Effector memory CD4-positive, alpha-beta T cell (primary cell): ENCODE results near the gene SLF2.
A peak's percentile ranks its signal among the peaks of the same experiment; 100 is the strongest.

Experiments used
- DNase-seq, 3 donors: peaks; one replicate each; pipeline ENCODE4 v3.0.0-alpha.2; 2020
- H3K27ac ChIP-seq: 2 replicates; pipeline ENCODE4 v1.7.0; 2013; ENCODE audit warnings: mild to moderate bottlenecking, low read length, moderate library complexity; ENCODE audit not compliant: insufficient read depth, poor library complexity, severe bottlenecking
- H3K27me3 ChIP-seq: replicated peaks from 2 replicates; pipeline ENCODE4 v1.7.0; 2013; ENCODE audit warnings: mild to moderate bottlenecking, low read length; ENCODE audit not compliant: insufficient read depth, control insufficient read depth, poor library complexity, severe bottlenecking
- H3K36me3 ChIP-seq: 2 replicates; pipeline ENCODE4 v1.7.0; 2013; ENCODE audit warnings: mild to moderate bottlenecking, low read length, moderate library complexity; ENCODE audit not compliant: control insufficient read depth, insufficient read depth
- H3K4me1 ChIP-seq: 2 replicates; pipeline ENCODE4 v1.7.0; 2013; ENCODE audit warnings: low read length, mild to moderate bottlenecking; ENCODE audit not compliant: control insufficient read depth, insufficient read depth, poor library complexity, severe bottlenecking
- H3K4me3 ChIP-seq: 2 replicates; pipeline ENCODE4 v1.7.0; 2013; ENCODE audit warnings: low read length, low read depth, mild to moderate bottlenecking; ENCODE audit not compliant: insufficient read depth, poor library complexity, severe bottlenecking
- H3K9me3 ChIP-seq: 2 replicates; pipeline ENCODE4 v1.7.0; 2013; ENCODE audit warnings: mild to moderate bottlenecking, low read length, moderate library complexity; ENCODE audit not compliant: control insufficient read depth

The SLF2 gene

GRCh38 chr10:100945754-100946153, 33.0 kb downstream of the SLF2 start:
- H3K4me1 ChIP-seq: peaks cover 5% of the 10 kb centered on the region
- DNase-seq: no peak
- no peak overlapping the region for H3K4me3 ChIP-seq
- no peak overlapping the region for H3K27ac ChIP-seq
- no peaks in the 10 kb centered on the region for H3K27me3 ChIP-seq
- peaks cover 50% of the 10 kb centered on the region for H3K36me3 ChIP-seq
- H3K9me3 ChIP-seq: no peaks in the 10 kb centered on the region

- Histone ChIP-seq H3K27ac (no peak overlapping the region), H3K4me1 (peaks cover under 1% of the 10 kb centered on the region), H3K36me3 (peaks cover 51% of the 10 kb centered on the region)
Observed at GRCh38 chr10:100948916-100949315, 36.2 kb downstream of the SLF2 start.

DNA sequence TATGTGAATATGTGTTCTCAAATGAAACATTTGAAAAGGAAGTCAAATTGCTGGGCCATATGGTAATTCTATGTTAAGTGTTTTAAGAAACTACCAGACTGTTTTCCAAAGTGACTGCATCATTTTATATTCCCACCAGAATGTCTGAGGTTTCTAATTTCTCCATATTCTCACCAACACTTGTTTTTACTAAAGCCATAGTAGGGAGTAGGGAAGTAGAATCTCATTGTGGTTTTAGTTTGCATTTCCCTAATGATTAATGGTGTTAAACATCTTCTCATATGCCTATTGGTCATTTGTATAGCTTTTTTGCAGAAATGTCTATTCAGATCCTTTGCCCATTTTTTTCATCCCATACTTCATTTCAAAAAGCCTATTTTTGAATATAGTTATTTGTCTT, 47.5 kb downstream of the SLF2 start:
- Histone ChIP-seq H3K9me3 (no peaks in the 10 kb centered on the region), H3K27me3 (no peaks in the 10 kb centered on the region), H3K27ac (no peak overlapping the region), H3K4me1 (no peaks in the 10 kb centered on the region), H3K4me3 (no peak overlapping the region), H3K36me3 (peaks cover 42% of the 10 kb centered on the region)
- DNase-seq: no peak

More at GRCh38 chr10:100948916-100949315, 36.2 kb downstream of the SLF2 start:
- DNase-seq: no peak
- Histone ChIP-seq H3K27me3 (no peaks in the 10 kb centered on the region), H3K4me3 (no peak overlapping the region), H3K9me3 (no peaks in the 10 kb centered on the region)

- H3K27me3 ChIP-seq: no peaks in the 10 kb centered on the region
- H3K27ac ChIP-seq: no peak overlapping the region
- no peaks in the 10 kb centered on the region for H3K9me3 ChIP-seq
- DNase-seq: no peak
- no peak overlapping the region for H3K4me3 ChIP-seq
- H3K36me3 ChIP-seq: peaks cover 39% of the 10 kb centered on the region
- H3K4me1 ChIP-seq: no peaks in the 10 kb centered on the region
Observed at GRCh38 chr10:100962351-100963080, 49.8 kb downstream of the SLF2 start.

GRCh38 chr10:100963826-100964225, 51.1 kb downstream of the SLF2 start:
- DNase-seq: no peak
- H3K36me3 ChIP-seq: peaks cover 31% of the 10 kb centered on the region
- no peaks in the 10 kb centered on the region for H3K27me3 ChIP-seq
- no peak overlapping the region for H3K27ac ChIP-seq
- H3K4me1 ChIP-seq: peaks cover 3% of the 10 kb centered on the region
- no peaks in the 10 kb centered on the region for H3K9me3 ChIP-seq
- no peak overlapping the region for H3K4me3 ChIP-seq

GRCh38 chr10:100965820-100966219, 53.1 kb downstream of the SLF2 start:
- DNase-seq: no peak
- Histone ChIP-seq H3K36me3 (peaks cover 16% of the 10 kb centered on the region), H3K4me1 (peaks cover 6% of the 10 kb centered on the region), H3K4me3 (no peak overlapping the region), H3K9me3 (no peaks in the 10 kb centered on the region), H3K27me3 (no peaks in the 10 kb centered on the region), H3K27ac (no peak overlapping the region)

DNA sequence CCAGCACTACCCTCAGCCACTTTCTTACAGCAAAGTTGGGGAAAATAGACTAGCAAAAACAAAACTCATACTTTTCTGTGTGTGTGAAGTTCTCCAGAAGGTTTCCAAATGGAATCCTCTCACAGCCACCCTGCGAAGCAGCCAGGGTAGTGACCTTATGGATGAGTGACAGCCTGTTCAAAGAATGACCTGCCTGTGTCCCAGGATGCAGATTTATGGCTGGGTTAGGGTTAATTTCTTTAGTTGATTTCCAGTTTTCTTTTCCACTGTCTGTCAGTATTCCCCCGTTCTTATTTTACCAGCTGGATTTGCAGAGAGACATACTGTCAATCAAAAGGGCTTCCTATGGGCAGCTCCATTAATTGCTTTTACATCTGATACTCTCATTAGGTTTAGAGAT, 54.1 kb downstream of the SLF2 start:
- Histone ChIP-seq H3K4me1 (peaks cover 6% of the 10 kb centered on the region), H3K27me3 (no peaks in the 10 kb centered on the region), H3K4me3 (no peak overlapping the region), H3K27ac (no peak overlapping the region), H3K36me3 (peaks cover 16% of the 10 kb centered on the region), H3K9me3 (no peaks in the 10 kb centered on the region)
- DNase-seq: no peak

- peaks cover 14% of the 10 kb centered on the region for H3K36me3 ChIP-seq
- DNase-seq: no peak
- no peak overlapping the region for H3K4me3 ChIP-seq
- H3K27ac ChIP-seq: no peak overlapping the region
- no peaks in the 10 kb centered on the region for H3K9me3 ChIP-seq
- H3K4me1 ChIP-seq: peaks cover 6% of the 10 kb centered on the region
- H3K27me3 ChIP-seq: no peaks in the 10 kb centered on the region
Observed at GRCh38 chr10:100967332-100967731, 54.6 kb downstream of the SLF2 start.

DNA sequence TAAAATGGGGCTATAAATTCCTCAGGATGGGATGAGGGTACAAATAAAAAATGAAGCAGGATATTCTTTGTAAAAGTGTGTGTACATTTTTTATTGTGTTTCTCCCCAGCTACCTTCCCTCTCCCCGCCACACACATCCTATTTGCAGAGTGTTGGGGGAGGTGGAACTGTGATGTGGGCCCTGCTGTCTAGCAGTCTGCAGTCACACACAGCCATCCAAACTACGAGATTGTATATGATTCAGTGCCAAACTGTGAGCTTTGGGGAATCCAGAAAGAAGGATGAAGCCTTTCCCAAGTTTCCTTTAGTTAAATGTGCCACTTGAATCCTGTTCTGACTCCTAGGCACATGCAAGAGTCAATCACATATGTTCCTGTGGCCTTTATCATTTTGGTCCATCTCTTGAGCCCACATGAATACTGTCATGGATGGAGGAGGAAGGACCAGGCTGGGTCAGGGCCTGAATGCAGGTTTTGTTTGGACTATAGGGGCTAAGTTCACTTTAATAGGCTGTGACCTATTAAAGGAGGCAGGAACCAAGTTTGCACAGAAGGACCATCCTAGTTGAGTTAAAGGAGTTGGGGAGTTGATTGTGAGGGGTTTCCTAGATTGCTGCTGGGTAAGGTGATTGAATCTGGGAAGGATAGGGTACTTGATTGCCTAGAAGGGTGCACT, 55.4 kb downstream of the SLF2 start:
- H3K4me3 ChIP-seq: no peak overlapping the region

GRCh38 chr10:100968863-100969186, 56.1 kb downstream of the SLF2 start:
- peak overlapping the region; percentile 39 for H3K4me3 ChIP-seq
- no peaks in the 10 kb centered on the region for H3K9me3 ChIP-seq
- peaks cover 6% of the 10 kb centered on the region for H3K4me1 ChIP-seq
- H3K27me3 ChIP-seq: no peaks in the 10 kb centered on the region
- H3K36me3 ChIP-seq: peaks cover 6% of the 10 kb centered on the region
- no peak for DNase-seq
- no peak overlapping the region for H3K27ac ChIP-seq

More for the DNA sequence above, 55.4 kb downstream of the SLF2 start:
- Histone ChIP-seq H3K4me1 (peaks cover 6% of the 10 kb centered on the region), H3K9me3 (no peaks in the 10 kb centered on the region), H3K36me3 (peaks cover 6% of the 10 kb centered on the region), H3K27me3 (no peaks in the 10 kb centered on the region), H3K27ac (no peak overlapping the region)
- no peak for DNase-seq
